K562 (cell line): ENCODE results near the gene ZNF180. TPM values are rescaled to one million over a fixed set of nuclear protein-coding genes. Genes with fewer than 3 reads are reported as not detected.
A peak's percentile ranks its signal among the peaks of the same experiment; 100 is the strongest.

Experiments used
- ARID1B ChIP-seq: fragments of 450-650 bp; IDR thresholded peaks from 2 replicates; pipeline ENCODE4 v1.6.1; 2016; ENCODE audit warnings: antibody characterized with exemption, mild to moderate bottlenecking, inconsistent platforms
- CREM ChIP-seq: IDR thresholded peaks from 2 replicates; pipeline ENCODE4 v1.6.1; 2014; ENCODE audit warnings: antibody characterized with exemption, low read depth
- CXXC5 ChIP-seq: fragments of 250-450 bp; sonication (Bioruptor Pico); IDR thresholded peaks from 2 replicates; pipeline ENCODE4 v1.8.0; 2022; ENCODE audit warnings: inconsistent platforms, mild to moderate bottlenecking, moderate library complexity
- ETV6 ChIP-seq, 3 experiments: fragments of 150-350 bp in 1 of 3; sonication (generic) in 1 of 3; formaldehyde crosslinking in 1 of 3; IDR thresholded peaks; 2 replicates each; pipeline versions ENCODE4 v1.6.1 to v1.8.0; 2014 to 2022; ENCODE audit warnings: borderline replicate concordance in 2 of 3, low read depth in 2 of 3, antibody characterized with exemption in 1 of 3, low read length in 1 of 3, mild to moderate bottlenecking in 1 of 3, missing genetic modification reagents in 1 of 3
- GTF2A2 ChIP-seq: IDR thresholded peaks from 2 replicates; pipeline ENCODE4 v1.6.1; 2016; ENCODE audit warnings: mild to moderate bottlenecking, missing genetic modification characterization, missing compliant biosample characterization
- HMGXB4 ChIP-seq: sonication (generic); formaldehyde crosslinking; IDR thresholded peaks from 2 replicates; pipeline ENCODE4 v1.8.1; 2023; ENCODE audit warnings: mild to moderate bottlenecking, missing genetic modification reagents
- MECOM ChIP-seq: fragments of 250-450 bp; sonication (Bioruptor Pico); IDR thresholded peaks from 2 replicates; pipeline ENCODE4 v1.8.0; 2022; ENCODE audit warnings: inconsistent platforms
- NR2C2 ChIP-seq, 2 experiments: fragments of 200-800 bp in 1 of 2; sonication (Bioruptor generic) in 1 of 2; sonication (generic) in 1 of 2; formaldehyde crosslinking in 1 of 2; IDR thresholded peaks; 2 replicates each; pipeline versions ENCODE4 v1.6.1 to v1.8.0; 2016 to 2022; ENCODE audit warnings: mild to moderate bottlenecking in 1 of 2, missing compliant biosample characterization in 1 of 2, missing genetic modification characterization in 1 of 2, missing genetic modification reagents in 1 of 2
- NUFIP1 ChIP-seq: fragments of 450-650 bp; IDR thresholded peaks from 2 replicates; pipeline ENCODE4 v1.6.1; 2018; ENCODE audit not compliant: partially characterized antibody
- PATZ1 ChIP-seq: fragments of 250-450 bp; sonication (Bioruptor Pico); IDR thresholded peaks from 2 replicates; pipeline ENCODE4 v1.5.0; 2020; ENCODE audit warnings: mild to moderate bottlenecking, borderline replicate concordance
- PTBP1 ChIP-seq: fragments of 200-400 bp; formaldehyde crosslinking; IDR thresholded peaks from 2 replicates; pipeline ENCODE4 v1.6.1; 2017; ENCODE audit warnings: low read depth, low read length
- PTTG1 ChIP-seq: fragments of 450-650 bp; IDR thresholded peaks from 2 replicates; pipeline ENCODE4 v1.6.1; 2016; ENCODE audit warnings: low read depth, mild to moderate bottlenecking, missing genetic modification characterization, missing compliant biosample characterization
- RAD51 ChIP-seq: fragments of 450-650 bp; IDR thresholded peaks from 2 replicates; pipeline ENCODE4 v1.7.1; 2016; ENCODE audit warnings: low read depth, mild to moderate bottlenecking, borderline replicate concordance
- ZNF212 ChIP-seq: fragments of 450-650 bp; formaldehyde crosslinking; IDR thresholded peaks from 2 replicates; pipeline ENCODE4 v1.4.0; 2020; ENCODE audit warnings: mild to moderate bottlenecking
- ZNF316 ChIP-seq: fragments of 450-650 bp; IDR thresholded peaks from 2 replicates; pipeline ENCODE4 v1.6.1; 2016
- ZNF584 ChIP-seq: fragments of 200-800 bp; sonication (Bioruptor generic); IDR thresholded peaks from 2 replicates; pipeline ENCODE4 v1.6.1; 2016; ENCODE audit warnings: low read depth, mild to moderate bottlenecking, missing genetic modification characterization, missing compliant biosample characterization
- polyA plus RNA-seq, 8 experiments: library from polyadenylated mRNA; depleted of rRNA in 4 of 8; stranded (reverse) in 5 of 8; unstranded in 3 of 8; fragments of >200 nt; fragmentation: Nextera tagmentation in 2 of 8; fragmentation: Illumina TruSeq in 1 of 8; extraction: Ambion mirVana in 2 of 8; extraction: Trizol in 1 of 8; gene quantifications; 2 replicates each; pipeline versions ENCODE4 v1.2.1 to v1.2.3, GENCODE V29; 2011 to 2014; ENCODE audit warnings: inconsistent platforms in 1 of 8, missing spikeins in 1 of 8
- total RNA-seq, 7 experiments: library from RNA; depleted of rRNA in 6 of 7; stranded (reverse); fragments of >200 nt in 6 of 7; fragmentation: Illumina TruSeq in 2 of 7; extraction: Trizol in 2 of 7; gene quantifications; 2 replicates each; pipeline versions ENCODE4 v1.2.1 to v1.2.3, GENCODE V29; 2011 to 2021; ENCODE audit warnings: low replicate concordance in 1 of 7
- TF ChIP-seq, protein P1 (sequence below): fragments of 250-450 bp; sonication (Bioruptor Pico); IDR thresholded peaks from 2 replicates; pipeline ENCODE4 v1.8.0; 2022; ENCODE audit warnings: inconsistent platforms, mild to moderate bottlenecking, moderate library complexity, borderline replicate concordance

The ZNF180 gene
- total and polyA plus RNA-seq, 9 of the 15 experiments (the other 6 are each of a cell fraction or from before 2014, with no cell fraction given): 1.8 to 8.7 (median 5.9) TPM

- TF ChIP-seq PATZ1 (CRISPR knock-in tag) (no peak), RAD51 (no peak), ARID1B (no peak), ZNF212 (CRISPR knock-in tag) (no peak), ETV6 (IDR thresholded peaks at IDR 0.05; ENCODE audit: borderline replicate concordance in 1 of 2, low read depth in 2 of 2, low read length in 1 of 2) (no peak), ETV6 (CRISPR knock-in tag; IDR thresholded peaks at IDR 0.05; ENCODE audit: borderline replicate concordance) (no peak), ZNF584 (CRISPR knock-in tag) (no peak), ZNF316 (no peak), NR2C2 (CRISPR knock-in tag; IDR thresholded peaks at IDR 0.05) (no peak), NR2C2 (tag; IDR thresholded peaks at IDR 0.05) (peak; percentile 79), NUFIP1 (no peak), CXXC5 (CRISPR knock-in tag) (peak; percentile 86), CREM (peak; percentile 94), PTTG1 (tag) (no peak), MECOM (CRISPR knock-in tag) (no peak), PTBP1 (no peak), GTF2A2 (tag) (no peak), HMGXB4 (CRISPR knock-in tag) (no peak)
- TF ChIP-seq, protein P1, sequence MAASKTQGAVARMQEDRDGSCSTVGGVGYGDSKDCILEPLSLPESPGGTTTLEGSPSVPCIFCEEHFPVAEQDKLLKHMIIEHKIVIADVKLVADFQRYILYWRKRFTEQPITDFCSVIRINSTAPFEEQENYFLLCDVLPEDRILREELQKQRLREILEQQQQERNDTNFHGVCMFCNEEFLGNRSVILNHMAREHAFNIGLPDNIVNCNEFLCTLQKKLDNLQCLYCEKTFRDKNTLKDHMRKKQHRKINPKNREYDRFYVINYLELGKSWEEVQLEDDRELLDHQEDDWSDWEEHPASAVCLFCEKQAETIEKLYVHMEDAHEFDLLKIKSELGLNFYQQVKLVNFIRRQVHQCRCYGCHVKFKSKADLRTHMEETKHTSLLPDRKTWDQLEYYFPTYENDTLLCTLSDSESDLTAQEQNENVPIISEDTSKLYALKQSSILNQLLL (CRISPR knock-in tag): no peak
- TF ChIP-seq, all 486 proteins: peak for 39
Measured at GRCh38 chr19:44447916-44448674, 52.2 kb downstream of the ZNF180 start, which contains the start of gene ZNF229 (continued).
